Esophagus muscularis mucosa (tissue), 3 donors: ENCODE results near the gene CDKN3.

ENCODE experiments used
- POLR2A ChIP-seq: fragments of 450-650 bp; IDR thresholded peaks from one replicate; pipeline ENCODE4 v1.6.1; 2017; ENCODE audit warnings: antibody characterized with exemption, moderate library complexity, mild to moderate bottlenecking, low read depth
- TF ChIP-seq, protein P1 (sequence below), 3 experiments: fragments of 200-600 bp in 2 of 3; fragments of 450-650 bp in 1 of 3; sonication (generic) in 2 of 3; IDR thresholded peaks; one replicate each; pipeline ENCODE4 v1.5.1; 2017 to 2019; ENCODE audit warnings: antibody characterized with exemption in 3 of 3, mild to moderate bottlenecking in 2 of 3, moderate library complexity in 1 of 3

- TF ChIP-seq, protein P1, sequence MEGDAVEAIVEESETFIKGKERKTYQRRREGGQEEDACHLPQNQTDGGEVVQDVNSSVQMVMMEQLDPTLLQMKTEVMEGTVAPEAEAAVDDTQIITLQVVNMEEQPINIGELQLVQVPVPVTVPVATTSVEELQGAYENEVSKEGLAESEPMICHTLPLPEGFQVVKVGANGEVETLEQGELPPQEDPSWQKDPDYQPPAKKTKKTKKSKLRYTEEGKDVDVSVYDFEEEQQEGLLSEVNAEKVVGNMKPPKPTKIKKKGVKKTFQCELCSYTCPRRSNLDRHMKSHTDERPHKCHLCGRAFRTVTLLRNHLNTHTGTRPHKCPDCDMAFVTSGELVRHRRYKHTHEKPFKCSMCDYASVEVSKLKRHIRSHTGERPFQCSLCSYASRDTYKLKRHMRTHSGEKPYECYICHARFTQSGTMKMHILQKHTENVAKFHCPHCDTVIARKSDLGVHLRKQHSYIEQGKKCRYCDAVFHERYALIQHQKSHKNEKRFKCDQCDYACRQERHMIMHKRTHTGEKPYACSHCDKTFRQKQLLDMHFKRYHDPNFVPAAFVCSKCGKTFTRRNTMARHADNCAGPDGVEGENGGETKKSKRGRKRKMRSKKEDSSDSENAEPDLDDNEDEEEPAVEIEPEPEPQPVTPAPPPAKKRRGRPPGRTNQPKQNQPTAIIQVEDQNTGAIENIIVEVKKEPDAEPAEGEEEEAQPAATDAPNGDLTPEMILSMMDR (IDR thresholded peaks at IDR 0.05) = no peak
- no peak for TF ChIP-seq POLR2A
These were observed 50.5 kb downstream of the CDKN3 start for GRCh38 chr14:54447231-54447692.
